HUES64 (cell line): ENCODE measurements around the gene CACNA1A.
"Not testable (repeated sequence)": the region's sequence is repeated elsewhere in the genome, so short reads cannot be mapped to it uniquely, and the experiment has no call there.

ENCODE experiments used
- H3K27ac ChIP-seq: 2 replicates; pipeline ENCODE4 v1.7.0; 2013; ENCODE audit warnings: low read depth, low read length, inconsistent platforms
- H3K27me3 ChIP-seq: 2 replicates; pipeline ENCODE4 v1.6.1; 2013; ENCODE audit warnings: mild to moderate bottlenecking, low read length; ENCODE audit not compliant: insufficient read depth
- H3K36me3 ChIP-seq: 2 replicates; pipeline ENCODE4 v1.6.1; 2013; ENCODE audit warnings: mild to moderate bottlenecking, low read length; ENCODE audit not compliant: insufficient read depth
- H3K4me1 ChIP-seq: 2 replicates; pipeline ENCODE4 v1.6.1; 2013; ENCODE audit warnings: mild to moderate bottlenecking, low read length, moderate library complexity; ENCODE audit not compliant: insufficient read depth
- H3K4me3 ChIP-seq: 2 replicates; pipeline ENCODE4 v1.5.1; 2013; ENCODE audit warnings: mild to moderate bottlenecking, low read length, moderate library complexity
- H3K9ac ChIP-seq: 2 replicates; pipeline ENCODE4 v1.6.1; 2013; ENCODE audit warnings: mild to moderate bottlenecking, low read depth, low read length
- H3K9me3 ChIP-seq: 2 replicates; pipeline ENCODE4 v1.6.1; 2013; ENCODE audit warnings: low read depth, low read length; ENCODE audit not compliant: insufficient read depth
- WGBS: fragments of 150-250, 120-280 bp; methylation state at CpG from one replicate; pipeline ENCODE4 v1.1.7; 2013; ENCODE audit warnings: missing lambda C conversion rate; 5-methylcytosine and 5-hydroxymethylcytosine counted together

Gene CACNA1A

DNA sequence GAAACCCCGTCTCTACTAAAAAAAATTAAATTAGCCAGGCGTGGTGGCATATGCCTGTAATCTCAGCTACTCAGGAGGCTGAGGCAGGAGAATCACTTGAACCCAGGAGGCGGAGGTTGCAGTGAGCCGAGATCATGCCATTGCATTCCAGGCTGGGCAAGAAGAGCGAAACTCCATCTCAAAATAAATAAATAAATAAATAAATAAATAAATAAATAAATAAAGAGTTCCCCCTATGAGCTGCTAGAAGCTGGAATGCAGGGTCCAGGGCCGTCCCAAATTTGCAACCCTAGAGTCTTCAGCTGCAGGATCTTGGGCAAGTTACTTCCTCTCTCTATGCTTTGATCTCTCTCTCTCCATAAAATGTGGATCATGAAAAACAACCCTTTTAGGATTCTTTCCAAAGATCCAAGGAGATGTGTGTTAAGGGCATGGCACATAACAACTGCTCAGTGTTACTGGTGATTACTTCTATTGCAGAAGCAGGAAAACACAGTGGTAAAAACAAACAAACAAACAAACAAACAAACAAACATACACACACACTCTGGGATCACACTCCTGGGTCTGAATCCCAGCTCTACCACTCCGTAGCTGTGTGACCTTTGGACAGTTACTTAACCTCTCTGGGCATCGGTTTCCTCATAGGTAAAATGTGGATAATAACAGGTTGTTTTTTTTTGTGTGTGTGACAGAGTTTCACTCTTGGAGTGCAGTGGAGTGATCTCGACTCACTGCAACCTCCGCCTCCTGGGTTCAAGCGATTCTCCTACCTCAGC is 78.8 kb downstream of the CACNA1A start:
- H3K4me1 ChIP-seq: no peaks in the 10 kb centered on the region
- 91% methylated on average over 10 of the region's 11 CpGs for whole genome bisulfite sequencing
- no peak overlapping the region for H3K27ac ChIP-seq
- H3K36me3 ChIP-seq: peaks cover 3% of the 10 kb centered on the region; the same call in 1 of the 2 replicates
- H3K4me3 ChIP-seq: no peak overlapping the region
- H3K27me3 ChIP-seq: no peaks in the 10 kb centered on the region
- H3K9me3 ChIP-seq: peaks cover 12% of the 10 kb centered on the region
- H3K9ac ChIP-seq: no peak overlapping the region

DNA sequence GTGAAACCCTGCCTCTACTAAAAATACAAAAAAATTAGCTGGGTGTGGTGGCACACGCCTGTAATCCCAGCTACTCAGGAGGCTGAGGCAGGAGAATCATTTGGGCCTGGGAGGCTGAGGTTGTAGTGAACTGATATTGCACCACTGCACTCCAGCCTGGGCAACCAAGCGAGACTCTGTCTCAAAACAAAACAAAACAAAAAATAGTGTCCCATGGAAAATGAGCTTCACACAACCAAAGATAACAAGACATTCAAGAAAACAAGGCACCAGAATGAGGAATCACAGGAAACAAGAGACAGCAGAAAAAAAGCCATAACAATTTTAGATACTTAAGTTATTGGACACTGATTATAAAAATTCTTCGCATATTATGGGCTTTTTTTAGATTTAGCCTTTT is 80.4 kb downstream of the CACNA1A start:
- not testable (repeated sequence) for H3K4me3 ChIP-seq, H3K27ac ChIP-seq, H3K9ac ChIP-seq, H3K36me3 ChIP-seq, H3K27me3 ChIP-seq, H3K4me1 ChIP-seq
- H3K9me3 ChIP-seq: peaks cover 17% of the 10 kb centered on the region
- WGBS: 78% methylated on average over 2 of the region's 3 CpGs

GRCh38 chr19:13425151-13425550 is 81.1 kb downstream of the CACNA1A start:
- no peak overlapping the region for H3K27ac ChIP-seq
- H3K4me3 ChIP-seq: no peak overlapping the region
- H3K4me1 ChIP-seq: no peaks in the 10 kb centered on the region
- no peak overlapping the region for H3K9ac ChIP-seq
- 74% methylated on average over 3 of the region's 3 CpGs for WGBS
- peaks cover 3% of the 10 kb centered on the region; the same call in 1 of the 2 replicates for H3K36me3 ChIP-seq
- no peaks in the 10 kb centered on the region for H3K27me3 ChIP-seq
- peaks cover 17% of the 10 kb centered on the region for H3K9me3 ChIP-seq

DNA sequence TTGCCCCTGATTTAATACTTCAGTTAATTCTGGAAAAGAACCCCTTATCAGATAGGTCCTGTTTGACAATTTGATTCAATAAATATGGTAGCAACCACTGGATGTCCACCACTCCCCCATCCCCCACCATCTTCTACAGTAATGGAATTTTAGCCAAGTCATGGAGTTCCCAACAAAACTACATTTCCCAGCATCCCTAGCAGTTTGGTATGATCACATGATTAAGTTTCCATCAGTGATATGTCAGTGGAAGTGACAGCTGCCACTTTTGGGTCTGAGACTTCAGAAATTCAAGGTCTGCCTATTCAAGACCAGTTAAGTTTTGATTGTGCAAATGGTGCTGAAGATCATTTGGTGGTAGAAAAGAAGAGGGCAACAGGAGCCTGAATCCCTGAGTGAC is 85.5 kb downstream of the CACNA1A start:
- Histone ChIP-seq H3K4me1 (no peaks in the 10 kb centered on the region), H3K9ac (no peak overlapping the region), H3K36me3 (peaks cover 3% of the 10 kb centered on the region; the same call in 1 of the 2 replicates), H3K27ac (no peak overlapping the region), H3K4me3 (no peak overlapping the region), H3K9me3 (peaks cover 17% of the 10 kb centered on the region), H3K27me3 (no peaks in the 10 kb centered on the region)

DNA sequence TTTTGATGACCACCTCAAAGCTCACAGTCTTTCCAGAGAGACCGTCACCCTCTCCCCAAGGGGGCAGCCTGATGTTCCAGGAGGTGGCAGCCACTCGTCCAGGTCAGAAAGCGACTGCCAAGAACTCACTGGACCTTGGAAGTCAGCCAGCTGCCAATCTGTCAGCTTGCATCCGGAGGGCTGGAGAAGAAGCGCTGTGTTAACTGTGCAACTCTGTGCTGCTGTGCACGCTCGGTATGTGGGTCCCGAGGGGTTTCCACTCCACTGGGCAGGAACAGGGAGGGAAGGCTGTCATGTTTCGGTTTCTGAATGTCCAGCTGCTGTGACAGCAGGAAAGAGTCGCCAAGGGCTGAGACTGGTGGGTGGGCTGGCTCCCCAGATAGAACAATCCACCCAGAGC is 89.2 kb downstream of the CACNA1A start:
- Histone ChIP-seq H3K9ac (no peak overlapping the region), H3K4me1 (no peaks in the 10 kb centered on the region), H3K27ac (no peak overlapping the region), H3K4me3 (no peak overlapping the region), H3K27me3 (no peaks in the 10 kb centered on the region), H3K9me3 (peaks cover under 1% of the 10 kb centered on the region; the same call in 1 of the 2 replicates), H3K36me3 (no peaks in the 10 kb centered on the region)
- WGBS: 96% methylated on average over 10 of the region's 10 CpGs

DNA sequence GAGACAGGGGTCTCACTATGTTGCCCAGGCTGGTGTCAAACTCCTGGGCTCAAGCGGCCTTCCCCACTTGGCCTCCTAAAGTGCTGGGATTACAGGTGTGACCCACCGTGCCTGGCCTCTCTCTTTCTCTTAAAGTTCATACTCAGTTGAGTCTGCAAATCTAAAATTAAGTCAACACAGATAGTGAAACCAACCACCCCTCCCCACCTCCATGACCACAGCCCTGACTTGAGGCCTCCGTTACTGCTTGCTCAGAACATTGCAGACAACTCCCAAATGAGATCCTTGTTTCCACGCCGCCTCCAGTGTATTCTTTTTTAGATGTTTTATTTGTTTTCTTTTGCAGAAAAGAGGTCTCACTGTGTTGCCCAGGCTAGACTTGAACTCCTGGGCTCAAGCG is 94.4 kb downstream of the CACNA1A start:
- no peak overlapping the region for H3K27ac ChIP-seq
- no peaks in the 10 kb centered on the region for H3K4me1 ChIP-seq
- H3K4me3 ChIP-seq: no peak overlapping the region
- H3K9ac ChIP-seq: no peak overlapping the region
- H3K27me3 ChIP-seq: no peaks in the 10 kb centered on the region
- no peaks in the 10 kb centered on the region for H3K9me3 ChIP-seq
- 0 out of 2 replicates have a peak, but pooled peaks cover 7% of the 10 kb centered on the region for H3K36me3 ChIP-seq
- WGBS: 82% methylated on average over 6 of the region's 6 CpGs

- H3K27me3 ChIP-seq: no peaks in the 10 kb centered on the region
- 92% methylated on average over 1 of the region's 1 CpG for WGBS
- no peaks in the 10 kb centered on the region for H3K9me3 ChIP-seq
- H3K4me3 ChIP-seq: no peak overlapping the region
- H3K9ac ChIP-seq: no peak overlapping the region
- no peaks in the 10 kb centered on the region for H3K4me1 ChIP-seq
- H3K36me3 ChIP-seq: 0 out of 2 replicates have a peak, but pooled peaks cover 7% of the 10 kb centered on the region
- no peak overlapping the region for H3K27ac ChIP-seq
These were observed 95.3 kb downstream of the CACNA1A start for GRCh38 chr19:13410946-13411345.

GRCh38 chr19:13408889-13409518 is 97.3 kb downstream of the CACNA1A start:
- Histone ChIP-seq H3K27ac (no peak overlapping the region), H3K4me1 (no peaks in the 10 kb centered on the region), H3K4me3 (no peak overlapping the region), H3K9ac (no peak overlapping the region), H3K9me3 (no peaks in the 10 kb centered on the region), H3K36me3 (0 out of 2 replicates have a peak, but pooled peaks cover 7% of the 10 kb centered on the region), H3K27me3 (no peaks in the 10 kb centered on the region)
- 91% methylated on average over 15 of the region's 16 CpGs for WGBS

- H3K9ac ChIP-seq: no peak overlapping the region
- 89% methylated on average over 7 of the region's 7 CpGs for WGBS
- H3K4me1 ChIP-seq: no peaks in the 10 kb centered on the region; the same call in 1 of the 2 replicates
- no peak overlapping the region for H3K4me3 ChIP-seq
- H3K36me3 ChIP-seq: 0 out of 2 replicates have a peak, but pooled peaks cover 7% of the 10 kb centered on the region
- H3K9me3 ChIP-seq: 0 out of 2 replicates have a peak, but pooled peaks cover 6% of the 10 kb centered on the region
- H3K27me3 ChIP-seq: no peaks in the 10 kb centered on the region
- no peak overlapping the region for H3K27ac ChIP-seq
These were observed 102.0 kb downstream of the CACNA1A start for GRCh38 chr19:13404236-13404635.

DNA sequence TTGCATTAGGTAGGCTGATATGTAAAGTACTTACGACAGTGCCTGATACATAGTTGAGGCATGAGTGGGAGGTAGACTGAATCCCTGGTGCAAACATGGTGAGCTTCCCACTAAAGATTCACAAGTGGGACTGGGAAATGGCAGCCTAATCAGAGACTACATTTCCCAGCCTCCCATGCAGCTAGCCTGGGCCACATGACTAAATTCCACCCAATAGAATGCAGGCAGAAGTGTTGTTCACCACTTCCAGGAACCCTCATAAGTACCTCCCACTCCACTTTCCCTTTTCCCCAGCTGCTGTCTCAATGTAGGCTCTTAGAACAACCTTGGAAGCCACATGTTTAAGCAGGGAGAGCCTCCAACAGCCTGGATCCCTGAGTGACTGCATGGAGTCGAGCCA is 104.9 kb downstream of the CACNA1A start:
- 68% methylated on average over 2 of the region's 2 CpGs for WGBS
- Histone ChIP-seq H3K4me3 (no peak overlapping the region), H3K9ac (no peak overlapping the region), H3K27me3 (no peaks in the 10 kb centered on the region), H3K4me1 (peaks cover 11% of the 10 kb centered on the region), H3K27ac (no peak overlapping the region), H3K36me3 (no peaks in the 10 kb centered on the region), H3K9me3 (0 out of 2 replicates have a peak, but pooled peaks cover 6% of the 10 kb centered on the region)

DNA sequence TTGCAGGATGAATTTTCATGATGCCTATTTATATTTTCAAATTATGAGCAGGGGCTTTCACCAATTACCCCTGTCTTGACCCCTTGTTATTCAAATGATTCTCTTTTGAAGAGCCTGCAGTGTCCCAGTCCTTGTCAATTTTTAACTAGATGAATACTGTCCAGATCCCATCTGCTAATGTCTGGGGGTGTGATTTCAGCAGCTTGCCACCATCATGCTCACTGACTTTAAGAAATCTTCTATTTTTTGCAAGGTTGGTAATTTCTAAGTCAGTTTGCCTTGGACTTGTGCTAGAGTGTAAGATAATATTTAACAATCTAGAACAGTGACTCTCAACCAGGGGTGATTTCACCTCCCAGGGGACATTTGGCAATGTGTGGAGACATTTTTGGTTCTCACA is 106.0 kb downstream of the CACNA1A start:
- H3K27ac ChIP-seq: no peak overlapping the region
- H3K4me1 ChIP-seq: peaks cover 15% of the 10 kb centered on the region
- H3K27me3 ChIP-seq: no peaks in the 10 kb centered on the region

More for the DNA sequence above, 106.0 kb downstream of the CACNA1A start:
- Histone ChIP-seq H3K9ac (no peak overlapping the region), H3K36me3 (no peaks in the 10 kb centered on the region), H3K4me3 (no peak overlapping the region), H3K9me3 (0 out of 2 replicates have a peak, but pooled peaks cover 6% of the 10 kb centered on the region)
